H1 (cell line): ENCODE measurements around the gene DMC1. TPM values are rescaled to one million over a fixed set of nuclear protein-coding genes. Genes with fewer than 3 reads are reported as not detected.

Experiments used
- BRCA1 ChIP-seq: IDR thresholded peaks from 2 replicates; pipeline ENCODE4 v1.6.1; 2012; ENCODE audit warnings: low read depth, low read length, improper control_type of control experiment
- CHD2 ChIP-seq: IDR thresholded peaks from 2 replicates; pipeline ENCODE4 v1.6.1; 2012; ENCODE audit warnings: low read length, improper control_type of control experiment
- E2F6 ChIP-seq: IDR thresholded peaks from 2 replicates; pipeline ENCODE4 v1.6.1; 2012; ENCODE audit warnings: inconsistent platforms
- HDAC2 ChIP-seq, 2 experiments: fragments of 300-600 bp in 1 of 2; sonication (generic) in 1 of 2; IDR thresholded peaks; 2 replicates each; pipeline ENCODE4 v1.6.1; 2011 to 2012; ENCODE audit warnings: low read depth in 2 of 2, low read length in 2 of 2, mild to moderate bottlenecking in 2 of 2, moderate library complexity in 2 of 2, borderline replicate concordance in 1 of 2, inconsistent platforms in 1 of 2
- POU5F1 ChIP-seq: IDR thresholded peaks from 2 replicates; pipeline ENCODE4 v1.6.1; 2011; ENCODE audit warnings: low read depth, mild to moderate bottlenecking, low read length, moderate library complexity
- RBBP5 ChIP-seq: IDR thresholded peaks from 2 replicates; pipeline ENCODE4 v1.7.1; 2012; ENCODE audit warnings: low read depth, mild to moderate bottlenecking, inconsistent platforms, low read length, moderate library complexity, borderline replicate concordance
- SP1 ChIP-seq: IDR thresholded peaks from 2 replicates; pipeline ENCODE4 v1.6.1; 2011; ENCODE audit warnings: low read depth, low read length
- TBP ChIP-seq: IDR thresholded peaks from 2 replicates; pipeline ENCODE4 v1.6.1; 2011; ENCODE audit warnings: low read depth, low read length, improper control_type of control experiment
- ZNF274 ChIP-seq: IDR thresholded peaks from 2 replicates; pipeline ENCODE4 v1.7.0; 2012; ENCODE audit warnings: low read length, borderline replicate concordance; ENCODE audit errors: extremely low read depth
- polyA plus RNA-seq, 7 experiments: library from polyadenylated mRNA; depleted of rRNA in 3 of 7; stranded (reverse) in 5 of 7; unstranded in 2 of 7; fragments of >200 nt in 5 of 7; fragments of 200-250 nt in 2 of 7; gene quantifications; 1 replicate in 5 of 7; 2 replicates in 1 of 7; 4 replicates in 1 of 7; pipeline versions ENCODE4 v1.2.1 to v1.2.3, GENCODE V29; 2011 to 2013; ENCODE audit warnings: missing spikeins in 2 of 7, mixed read lengths in 2 of 7
- total RNA-seq: library from RNA; stranded (reverse); fragmentation: NEBNext Ultra II Directional; extraction: Animal tissue kit (Norgen Biotek cat#: 25700); gene quantifications from 2 replicates; pipeline ENCODE4 v1.2.1, GENCODE V29; 2021
- TF ChIP-seq, protein P1 (sequence below): fragments of 300-600 bp; sonication (generic); IDR thresholded peaks from 2 replicates; pipeline ENCODE4 v1.7.1; 2012; ENCODE audit warnings: low read length, moderate library complexity, mild to moderate bottlenecking, inconsistent platforms; ENCODE audit not compliant: insufficient replicate concordance
- TF ChIP-seq, protein P2 (sequence below): IDR thresholded peaks from 2 replicates; pipeline ENCODE4 v1.6.1; 2011; ENCODE audit warnings: low read depth, mild to moderate bottlenecking, low read length; ENCODE audit not compliant: insufficient read depth

The DMC1 gene
- total and polyA plus RNA-seq, 2 of the 8 experiments (the other 6 are each of a cell fraction or from before 2014, with no cell fraction given): 3.8 to 7.2 TPM

DNA sequence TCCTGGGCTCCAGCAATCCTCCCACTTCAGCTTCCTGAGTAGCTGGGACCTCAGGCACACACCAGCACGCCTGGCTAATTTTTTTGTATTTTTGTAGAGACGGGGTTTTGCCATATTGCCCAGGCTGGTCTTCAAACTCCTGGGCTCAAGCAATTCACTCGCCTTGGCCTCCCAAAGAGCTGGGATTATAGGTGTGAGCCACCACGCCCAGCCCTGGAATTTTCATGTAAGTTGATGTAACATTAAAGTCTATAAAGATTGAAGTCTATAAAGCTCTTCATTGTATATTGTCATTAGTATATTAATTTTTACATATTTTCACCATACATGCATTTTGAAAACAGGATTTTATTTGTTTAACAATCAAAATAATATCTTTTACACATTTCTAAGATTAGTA is 51.4 kb downstream of the DMC1 start (continued):
- TF ChIP-seq, protein P1, sequence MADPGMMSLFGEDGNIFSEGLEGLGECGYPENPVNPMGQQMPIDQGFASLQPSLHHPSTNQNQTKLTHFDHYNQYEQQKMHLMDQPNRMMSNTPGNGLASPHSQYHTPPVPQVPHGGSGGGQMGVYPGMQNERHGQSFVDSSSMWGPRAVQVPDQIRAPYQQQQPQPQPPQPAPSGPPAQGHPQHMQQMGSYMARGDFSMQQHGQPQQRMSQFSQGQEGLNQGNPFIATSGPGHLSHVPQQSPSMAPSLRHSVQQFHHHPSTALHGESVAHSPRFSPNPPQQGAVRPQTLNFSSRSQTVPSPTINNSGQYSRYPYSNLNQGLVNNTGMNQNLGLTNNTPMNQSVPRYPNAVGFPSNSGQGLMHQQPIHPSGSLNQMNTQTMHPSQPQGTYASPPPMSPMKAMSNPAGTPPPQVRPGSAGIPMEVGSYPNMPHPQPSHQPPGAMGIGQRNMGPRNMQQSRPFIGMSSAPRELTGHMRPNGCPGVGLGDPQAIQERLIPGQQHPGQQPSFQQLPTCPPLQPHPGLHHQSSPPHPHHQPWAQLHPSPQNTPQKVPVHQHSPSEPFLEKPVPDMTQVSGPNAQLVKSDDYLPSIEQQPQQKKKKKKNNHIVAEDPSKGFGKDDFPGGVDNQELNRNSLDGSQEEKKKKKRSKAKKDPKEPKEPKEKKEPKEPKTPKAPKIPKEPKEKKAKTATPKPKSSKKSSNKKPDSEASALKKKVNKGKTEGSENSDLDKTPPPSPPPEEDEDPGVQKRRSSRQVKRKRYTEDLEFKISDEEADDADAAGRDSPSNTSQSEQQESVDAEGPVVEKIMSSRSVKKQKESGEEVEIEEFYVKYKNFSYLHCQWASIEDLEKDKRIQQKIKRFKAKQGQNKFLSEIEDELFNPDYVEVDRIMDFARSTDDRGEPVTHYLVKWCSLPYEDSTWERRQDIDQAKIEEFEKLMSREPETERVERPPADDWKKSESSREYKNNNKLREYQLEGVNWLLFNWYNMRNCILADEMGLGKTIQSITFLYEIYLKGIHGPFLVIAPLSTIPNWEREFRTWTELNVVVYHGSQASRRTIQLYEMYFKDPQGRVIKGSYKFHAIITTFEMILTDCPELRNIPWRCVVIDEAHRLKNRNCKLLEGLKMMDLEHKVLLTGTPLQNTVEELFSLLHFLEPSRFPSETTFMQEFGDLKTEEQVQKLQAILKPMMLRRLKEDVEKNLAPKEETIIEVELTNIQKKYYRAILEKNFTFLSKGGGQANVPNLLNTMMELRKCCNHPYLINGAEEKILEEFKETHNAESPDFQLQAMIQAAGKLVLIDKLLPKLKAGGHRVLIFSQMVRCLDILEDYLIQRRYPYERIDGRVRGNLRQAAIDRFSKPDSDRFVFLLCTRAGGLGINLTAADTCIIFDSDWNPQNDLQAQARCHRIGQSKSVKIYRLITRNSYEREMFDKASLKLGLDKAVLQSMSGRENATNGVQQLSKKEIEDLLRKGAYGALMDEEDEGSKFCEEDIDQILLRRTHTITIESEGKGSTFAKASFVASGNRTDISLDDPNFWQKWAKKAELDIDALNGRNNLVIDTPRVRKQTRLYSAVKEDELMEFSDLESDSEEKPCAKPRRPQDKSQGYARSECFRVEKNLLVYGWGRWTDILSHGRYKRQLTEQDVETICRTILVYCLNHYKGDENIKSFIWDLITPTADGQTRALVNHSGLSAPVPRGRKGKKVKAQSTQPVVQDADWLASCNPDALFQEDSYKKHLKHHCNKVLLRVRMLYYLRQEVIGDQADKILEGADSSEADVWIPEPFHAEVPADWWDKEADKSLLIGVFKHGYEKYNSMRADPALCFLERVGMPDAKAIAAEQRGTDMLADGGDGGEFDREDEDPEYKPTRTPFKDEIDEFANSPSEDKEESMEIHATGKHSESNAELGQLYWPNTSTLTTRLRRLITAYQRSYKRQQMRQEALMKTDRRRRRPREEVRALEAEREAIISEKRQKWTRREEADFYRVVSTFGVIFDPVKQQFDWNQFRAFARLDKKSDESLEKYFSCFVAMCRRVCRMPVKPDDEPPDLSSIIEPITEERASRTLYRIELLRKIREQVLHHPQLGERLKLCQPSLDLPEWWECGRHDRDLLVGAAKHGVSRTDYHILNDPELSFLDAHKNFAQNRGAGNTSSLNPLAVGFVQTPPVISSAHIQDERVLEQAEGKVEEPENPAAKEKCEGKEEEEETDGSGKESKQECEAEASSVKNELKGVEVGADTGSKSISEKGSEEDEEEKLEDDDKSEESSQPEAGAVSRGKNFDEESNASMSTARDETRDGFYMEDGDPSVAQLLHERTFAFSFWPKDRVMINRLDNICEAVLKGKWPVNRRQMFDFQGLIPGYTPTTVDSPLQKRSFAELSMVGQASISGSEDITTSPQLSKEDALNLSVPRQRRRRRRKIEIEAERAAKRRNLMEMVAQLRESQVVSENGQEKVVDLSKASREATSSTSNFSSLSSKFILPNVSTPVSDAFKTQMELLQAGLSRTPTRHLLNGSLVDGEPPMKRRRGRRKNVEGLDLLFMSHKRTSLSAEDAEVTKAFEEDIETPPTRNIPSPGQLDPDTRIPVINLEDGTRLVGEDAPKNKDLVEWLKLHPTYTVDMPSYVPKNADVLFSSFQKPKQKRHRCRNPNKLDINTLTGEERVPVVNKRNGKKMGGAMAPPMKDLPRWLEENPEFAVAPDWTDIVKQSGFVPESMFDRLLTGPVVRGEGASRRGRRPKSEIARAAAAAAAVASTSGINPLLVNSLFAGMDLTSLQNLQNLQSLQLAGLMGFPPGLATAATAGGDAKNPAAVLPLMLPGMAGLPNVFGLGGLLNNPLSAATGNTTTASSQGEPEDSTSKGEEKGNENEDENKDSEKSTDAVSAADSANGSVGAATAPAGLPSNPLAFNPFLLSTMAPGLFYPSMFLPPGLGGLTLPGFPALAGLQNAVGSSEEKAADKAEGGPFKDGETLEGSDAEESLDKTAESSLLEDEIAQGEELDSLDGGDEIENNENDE: no peak
- TF ChIP-seq SP1 (no peak), TBP (no peak), ZNF274 (no peak), BRCA1 (no peak), HDAC2 (IDR thresholded peaks at IDR 0.05; ENCODE audit: borderline replicate concordance in 1 of 2, low read depth in 2 of 2, low read length in 2 of 2) (no peak), RBBP5 (no peak), E2F6 (no peak), CHD2 (no peak), POU5F1 (no peak)
- TF ChIP-seq, protein P2, sequence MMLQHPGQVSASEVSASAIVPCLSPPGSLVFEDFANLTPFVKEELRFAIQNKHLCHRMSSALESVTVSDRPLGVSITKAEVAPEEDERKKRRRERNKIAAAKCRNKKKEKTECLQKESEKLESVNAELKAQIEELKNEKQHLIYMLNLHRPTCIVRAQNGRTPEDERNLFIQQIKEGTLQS: no peak
